Stimulated activated CD4-positive, alpha-beta T cell treated with anti-CD3 and anti-CD28 coated beads, TNF-alpha, amount 100 ng/mL, for 24 hours (primary cell): ENCODE results near the gene EFHD2.
"Not testable (repeated sequence)": the region's sequence is repeated elsewhere in the genome, so short reads cannot be mapped to it uniquely, and the experiment has no call there.

Experiments used
- DNase-seq, 3 experiments: peaks; one replicate each; pipeline ENCODE4 v3.0.0-alpha.2; 2020; ENCODE audit warnings: low read depth in 3 of 3

Gene EFHD2, protein sequence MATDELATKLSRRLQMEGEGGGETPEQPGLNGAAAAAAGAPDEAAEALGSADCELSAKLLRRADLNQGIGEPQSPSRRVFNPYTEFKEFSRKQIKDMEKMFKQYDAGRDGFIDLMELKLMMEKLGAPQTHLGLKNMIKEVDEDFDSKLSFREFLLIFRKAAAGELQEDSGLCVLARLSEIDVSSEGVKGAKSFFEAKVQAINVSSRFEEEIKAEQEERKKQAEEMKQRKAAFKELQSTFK

GRCh38 chr1:15409388-15410222 lies at the start of gene EFHD2:
EFHD2 (plus strand) TSS chr1:15409888; CDS start chr1:15409972, 84 bp downstream.
- DNase-seq: peak; percentile 65 to 86 (median 70)

- no peak for DNase-seq
Observed at GRCh38 chr1:15360700-15361099, 49.0 kb upstream of the EFHD2 start.

- DNase-seq: no peak
Observed at GRCh38 chr1:15362096-15362736, 47.5 kb upstream of the EFHD2 start.

- DNase-seq: no peak
Observed at GRCh38 chr1:15362737-15363128, 47.0 kb upstream of the EFHD2 start.

GRCh38 chr1:15364740-15365139 lies 44.9 kb upstream of the EFHD2 start:
- DNase-seq: no peak

- DNase-seq: no peak
Observed at GRCh38 chr1:15368888-15369287, 40.8 kb upstream of the EFHD2 start.

DNA sequence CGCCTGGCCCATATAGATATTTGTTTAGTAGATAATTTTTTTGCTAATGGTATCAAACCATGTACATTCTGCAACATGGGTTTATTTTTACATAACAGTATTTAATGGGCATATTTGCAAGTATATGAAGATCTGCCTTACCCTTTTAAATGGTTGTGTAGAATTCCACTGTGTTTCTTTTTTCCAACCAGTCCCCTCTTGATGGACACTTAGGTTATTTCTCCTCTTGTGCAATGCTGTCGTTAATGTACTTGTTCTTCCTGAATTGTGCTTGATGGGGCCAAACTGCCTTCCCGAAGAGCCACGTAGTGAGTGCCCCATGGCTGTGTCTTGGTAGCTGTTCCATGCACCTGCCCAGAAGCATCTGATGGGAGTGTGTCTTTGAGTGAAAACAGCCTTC lies 39.4 kb upstream of the EFHD2 start:
- DNase-seq: no peak

DNA sequence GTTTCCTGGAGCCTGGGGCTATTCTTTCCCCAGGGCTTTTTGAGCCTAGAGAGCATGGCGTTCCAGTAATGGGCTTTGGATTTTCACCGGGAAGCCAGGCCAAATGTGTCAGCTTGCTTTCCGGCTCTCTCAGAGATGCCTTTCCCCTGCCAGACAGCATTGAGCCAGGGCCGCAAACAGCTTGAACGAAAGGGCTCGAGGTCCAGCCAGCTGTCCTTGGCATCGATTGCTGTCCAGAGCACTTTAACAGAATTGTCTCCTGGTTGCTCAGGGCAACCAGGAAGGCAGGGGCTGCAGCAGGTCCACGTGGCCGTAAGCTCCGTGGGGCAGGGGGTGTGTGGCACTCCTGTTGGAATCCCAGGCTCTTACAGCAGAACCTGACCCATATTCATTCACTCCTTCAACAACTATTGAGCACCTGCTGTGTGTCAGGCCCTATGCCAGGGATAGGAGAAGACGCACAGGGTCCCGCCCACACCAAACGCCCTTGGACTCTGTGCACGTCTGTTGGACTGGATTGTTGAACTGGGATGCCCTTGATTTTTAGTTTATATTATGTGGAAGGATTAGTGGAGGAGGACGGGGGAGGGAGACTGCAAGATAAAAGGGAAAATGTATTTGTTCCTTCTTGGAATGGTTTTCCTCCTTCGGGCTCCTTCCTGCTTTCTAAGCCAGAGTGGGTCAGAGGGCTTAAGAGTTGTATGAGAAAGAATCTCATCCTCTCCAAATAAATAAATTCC lies 38.7 kb upstream of the EFHD2 start:
- no peak for DNase-seq

- DNase-seq: no peak
Observed at GRCh38 chr1:15371610-15372545, 37.8 kb upstream of the EFHD2 start.

DNA sequence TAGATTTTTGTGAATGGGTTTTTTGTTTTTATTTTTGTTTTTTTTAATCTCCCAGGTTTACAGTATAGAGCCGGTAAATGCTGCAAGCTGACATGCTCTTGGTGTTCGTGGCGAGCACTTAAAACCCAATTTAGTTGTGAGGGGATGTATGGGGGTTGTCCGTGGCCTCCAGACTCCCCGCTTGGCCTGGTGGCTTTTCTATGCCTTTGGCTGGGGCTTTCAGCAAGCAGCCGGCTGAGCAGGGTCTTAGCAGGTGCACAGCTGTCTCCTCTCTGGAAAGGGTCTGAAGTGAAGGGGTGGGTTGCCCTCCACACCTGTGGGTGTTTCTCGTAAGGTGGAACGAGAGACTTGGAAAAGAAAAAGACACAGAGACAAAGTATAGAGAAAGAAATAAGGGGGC lies 31.0 kb upstream of the EFHD2 start:
- DNase-seq: no peak

DNA sequence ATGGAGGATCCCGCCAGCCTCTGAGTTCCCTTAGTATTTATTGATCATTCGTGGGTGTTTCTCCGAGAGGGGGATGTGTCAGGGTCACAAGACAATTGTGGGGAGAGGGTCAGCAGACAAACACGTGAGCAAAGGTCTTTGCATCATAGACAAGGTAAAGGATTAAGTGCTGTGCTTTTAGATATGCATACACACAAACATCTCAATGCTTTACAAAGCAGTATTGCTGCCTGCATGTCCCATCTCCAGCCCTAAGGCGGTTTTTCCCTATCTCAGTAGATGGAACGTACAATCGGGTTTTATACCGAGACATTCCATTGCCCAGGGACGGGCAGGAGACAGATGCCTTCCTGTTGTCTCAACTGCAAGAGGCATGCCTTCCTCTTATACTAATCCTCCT lies 30.5 kb upstream of the EFHD2 start:
- DNase-seq: not testable (repeated sequence)

DNA sequence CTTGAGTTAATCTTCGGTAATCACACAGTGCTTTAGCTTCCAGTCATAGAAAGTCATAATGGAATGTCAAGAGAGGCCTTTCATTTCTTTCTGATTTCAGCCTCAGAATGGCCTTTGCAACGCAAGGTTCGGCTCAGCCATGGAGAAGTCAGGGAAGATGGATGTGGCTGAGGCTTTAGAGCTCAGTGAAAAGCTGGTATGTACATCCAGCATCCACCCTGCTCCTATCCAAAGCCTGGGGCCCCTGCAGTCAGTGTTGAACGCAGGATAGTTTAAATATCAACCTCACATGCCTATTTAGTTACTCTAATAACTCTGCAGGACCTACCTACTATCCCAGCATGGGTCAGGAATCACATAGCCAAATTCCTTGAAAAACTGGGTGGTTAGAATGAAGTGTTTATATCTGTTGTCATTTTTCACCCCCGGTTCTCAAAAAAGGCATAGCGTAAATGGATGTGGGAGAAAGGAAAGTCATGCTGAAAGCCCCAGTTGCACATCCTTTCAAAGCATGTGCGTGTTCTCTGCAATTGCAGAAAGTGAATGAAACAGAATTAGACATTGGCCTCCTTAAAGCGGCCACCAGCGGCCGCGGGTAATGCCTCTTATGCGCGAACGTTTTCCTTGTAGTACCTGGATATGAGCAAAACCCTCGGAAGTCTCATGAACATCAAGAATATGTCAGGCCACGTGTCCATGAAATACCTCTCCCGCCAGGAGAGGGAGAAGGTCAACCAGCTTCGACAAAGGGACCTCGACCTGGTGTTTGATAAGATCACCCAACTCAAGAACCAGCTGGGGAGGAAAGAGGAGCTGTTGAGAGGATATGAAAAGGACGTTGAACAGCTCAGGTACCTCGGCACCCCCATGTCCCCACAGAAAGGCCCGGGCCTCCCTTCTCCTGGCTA lies 28.8 kb upstream of the EFHD2 start:
- DNase-seq: no peak

DNA sequence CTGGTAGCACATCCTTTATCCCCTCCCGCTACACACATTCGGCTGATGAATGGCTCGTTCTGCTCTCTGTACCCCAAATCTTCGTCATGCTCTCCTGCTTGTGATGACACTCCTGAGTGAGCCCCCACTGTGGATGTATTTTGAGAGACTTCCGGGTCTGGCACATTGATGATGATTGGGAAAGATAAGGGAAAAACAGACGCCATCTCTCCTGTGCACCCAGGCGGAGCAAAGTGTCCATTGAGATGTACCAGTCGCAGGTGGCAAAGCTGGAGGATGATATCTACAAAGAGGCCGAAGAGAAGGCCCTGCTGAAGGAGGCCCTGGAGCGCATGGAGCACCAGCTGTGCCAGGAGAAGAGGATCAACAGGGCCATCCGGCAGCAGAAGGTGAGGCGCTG lies 27.9 kb upstream of the EFHD2 start:
- DNase-seq: no peak

DNA sequence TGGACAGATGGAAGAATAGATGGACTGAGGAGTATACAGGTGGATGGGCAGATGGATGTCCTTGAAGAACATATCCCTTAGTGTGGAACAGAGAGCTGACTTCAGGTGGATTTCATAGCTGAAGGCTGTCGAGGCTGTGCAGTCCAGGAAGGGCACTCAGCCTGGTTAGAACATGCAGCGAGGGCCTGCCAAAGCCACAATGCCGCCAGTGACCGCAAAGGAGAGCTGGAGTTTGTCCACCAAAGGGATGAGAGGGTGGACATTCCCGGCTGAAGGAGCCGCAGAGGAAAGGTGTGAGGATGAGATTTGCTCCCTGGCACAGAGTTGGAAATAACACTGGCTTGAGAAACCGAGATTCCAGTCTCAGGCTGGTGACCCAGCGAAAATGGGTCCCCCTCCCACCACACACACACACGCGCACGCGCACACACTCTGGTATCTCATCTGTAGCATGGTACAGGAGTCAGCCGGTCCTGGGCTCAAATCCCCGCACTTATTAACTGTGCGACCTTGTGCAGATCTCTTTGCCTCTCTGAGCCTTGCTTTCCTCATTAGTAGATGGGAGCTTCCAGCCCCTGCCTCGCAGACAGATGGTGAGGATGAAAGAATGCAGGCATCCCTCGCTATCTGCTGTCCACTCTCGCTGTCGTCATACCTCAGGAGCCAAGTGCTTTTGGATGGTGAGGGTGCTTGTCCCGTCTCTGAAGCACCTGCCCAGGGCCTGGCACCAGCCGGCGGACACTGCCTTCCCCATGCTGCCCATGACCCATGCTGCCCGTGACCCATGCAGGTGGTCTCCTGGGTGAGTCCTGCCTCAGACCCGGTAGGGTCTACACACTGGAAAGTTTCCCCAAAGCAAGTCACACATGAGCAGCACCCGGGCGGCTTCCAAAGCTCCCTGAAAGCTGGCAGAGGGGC lies 26.8 kb upstream of the EFHD2 start:
- DNase-seq: no peak

GRCh38 chr1:15383810-15384209 lies 25.9 kb upstream of the EFHD2 start:
- no peak for DNase-seq

DNA sequence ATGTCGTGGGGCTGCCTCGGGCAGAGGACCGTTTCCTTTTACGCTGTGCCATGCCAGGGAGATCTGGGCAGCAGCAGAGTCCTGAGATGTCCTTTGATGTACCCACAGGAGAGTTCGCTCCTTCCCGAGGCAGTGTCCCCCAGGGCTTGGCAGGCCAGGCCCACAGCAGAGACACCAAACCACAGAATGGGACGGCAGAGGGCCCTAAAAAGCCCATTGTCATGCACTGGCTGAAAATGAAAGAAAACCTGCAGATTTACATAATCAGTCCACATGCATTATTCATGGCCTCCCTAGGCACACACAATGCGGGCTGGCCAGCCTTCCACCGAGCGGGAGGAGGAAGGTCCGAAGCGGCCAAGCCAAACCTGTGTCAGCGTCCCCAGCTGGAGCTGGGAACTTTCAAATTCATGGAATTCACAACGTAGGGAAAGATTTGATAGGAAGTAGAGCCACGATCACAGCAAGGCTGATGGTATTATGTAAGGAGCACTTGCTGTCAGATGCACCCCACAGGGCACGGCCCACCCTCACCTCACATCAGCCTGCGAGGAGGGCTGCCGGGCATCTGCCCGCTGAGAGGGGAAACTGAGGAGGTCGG lies 25.3 kb upstream of the EFHD2 start:
- no peak for DNase-seq

DNA sequence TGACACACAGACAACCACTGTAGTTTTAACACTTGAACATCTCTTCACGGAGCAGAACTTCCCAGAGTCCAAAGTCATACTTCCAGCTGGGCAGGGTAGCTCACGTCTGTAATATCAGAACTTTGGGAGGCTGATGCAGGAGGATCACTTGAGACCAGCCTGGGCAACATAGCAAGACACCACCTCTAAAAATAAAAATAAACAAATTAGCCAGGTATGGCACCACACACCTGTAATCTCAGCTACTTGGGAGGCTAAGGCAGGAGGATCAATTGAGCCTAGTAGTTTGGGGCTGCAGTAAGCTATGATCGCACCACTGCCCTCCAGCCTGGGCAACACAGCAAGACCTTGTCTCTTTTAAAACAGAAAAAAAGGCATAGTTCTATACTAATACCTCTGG lies 24.3 kb upstream of the EFHD2 start:
- no peak for DNase-seq

- no peak for DNase-seq
Observed at GRCh38 chr1:15386164-15386749, 23.4 kb upstream of the EFHD2 start.
